ENCODE measurements around the gene CNDP2.

The CNDP2 gene

DNA sequence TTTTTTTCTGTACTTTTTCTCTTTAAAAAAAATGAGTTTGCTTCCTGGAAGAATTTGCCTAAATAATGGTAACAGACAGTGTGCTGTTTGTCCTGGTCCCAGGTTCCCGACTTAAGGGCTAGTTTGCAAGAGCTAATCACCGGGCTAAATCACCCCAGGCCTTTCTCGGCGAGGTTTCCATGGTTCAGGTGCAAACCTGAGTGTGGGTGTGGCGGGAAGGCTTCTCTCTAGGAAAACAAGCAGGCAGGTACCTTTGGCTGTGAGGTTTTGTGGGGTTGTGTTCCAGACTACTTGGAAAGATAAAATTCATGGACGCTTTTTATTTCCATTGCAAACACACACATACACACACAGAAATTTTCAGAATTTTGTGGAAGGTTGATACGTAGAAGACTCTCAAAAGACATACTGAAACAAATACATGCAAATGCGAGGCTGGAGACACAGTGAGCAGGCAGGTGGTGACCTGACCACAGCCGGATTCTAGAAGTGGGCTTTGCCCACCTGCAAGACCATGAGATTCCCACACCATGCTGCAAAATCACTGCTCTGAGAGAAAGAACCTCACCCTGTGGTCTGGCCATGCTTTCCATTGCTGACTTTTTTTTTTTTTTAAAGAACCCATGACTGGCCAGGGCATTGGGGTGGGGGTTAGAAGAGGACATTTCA is 39.0 kb downstream of the CNDP2 start:
- CTCF ChIA-PET = no interaction called here
- TF ChIP-seq, protein P1, sequence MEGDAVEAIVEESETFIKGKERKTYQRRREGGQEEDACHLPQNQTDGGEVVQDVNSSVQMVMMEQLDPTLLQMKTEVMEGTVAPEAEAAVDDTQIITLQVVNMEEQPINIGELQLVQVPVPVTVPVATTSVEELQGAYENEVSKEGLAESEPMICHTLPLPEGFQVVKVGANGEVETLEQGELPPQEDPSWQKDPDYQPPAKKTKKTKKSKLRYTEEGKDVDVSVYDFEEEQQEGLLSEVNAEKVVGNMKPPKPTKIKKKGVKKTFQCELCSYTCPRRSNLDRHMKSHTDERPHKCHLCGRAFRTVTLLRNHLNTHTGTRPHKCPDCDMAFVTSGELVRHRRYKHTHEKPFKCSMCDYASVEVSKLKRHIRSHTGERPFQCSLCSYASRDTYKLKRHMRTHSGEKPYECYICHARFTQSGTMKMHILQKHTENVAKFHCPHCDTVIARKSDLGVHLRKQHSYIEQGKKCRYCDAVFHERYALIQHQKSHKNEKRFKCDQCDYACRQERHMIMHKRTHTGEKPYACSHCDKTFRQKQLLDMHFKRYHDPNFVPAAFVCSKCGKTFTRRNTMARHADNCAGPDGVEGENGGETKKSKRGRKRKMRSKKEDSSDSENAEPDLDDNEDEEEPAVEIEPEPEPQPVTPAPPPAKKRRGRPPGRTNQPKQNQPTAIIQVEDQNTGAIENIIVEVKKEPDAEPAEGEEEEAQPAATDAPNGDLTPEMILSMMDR (IDR thresholded peaks at IDR 0.05; ENCODE audit: control extremely low read depth, extremely low read depth, low read depth, missing control alignments) = no peak
- no peak for DNase-seq (ENCODE audit: extremely low spot score)
- POLR2A ChIA-PET = no interaction called here

DNA sequence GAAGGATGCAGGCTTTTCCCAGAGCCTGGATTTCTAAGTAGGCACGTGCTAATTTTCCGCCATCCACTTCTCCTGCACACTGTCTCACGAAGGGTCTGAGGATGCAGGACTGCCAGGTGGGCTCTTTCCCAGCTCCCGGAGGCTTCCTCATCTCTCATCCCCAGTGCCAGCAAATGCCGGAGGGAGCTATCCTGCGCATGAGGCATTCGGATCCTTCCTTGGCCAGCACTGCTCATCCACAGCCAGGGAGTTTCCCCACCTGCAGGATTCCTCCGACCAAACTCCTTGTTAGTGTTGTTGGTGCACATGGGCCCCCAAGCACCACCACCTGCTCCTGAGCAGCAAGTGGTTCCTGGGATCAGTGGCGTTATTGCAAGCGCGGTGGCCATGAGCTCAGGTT is 43.1 kb downstream of the CNDP2 start:
- no peak for DNase-seq (ENCODE audit: extremely low spot score)
- POLR2A ChIA-PET = no interaction called here
- CTCF ChIA-PET = interaction anchor here (1.4 to 1.7 kb wide), 2 partner anchors 9 to 12 kb away, joined by 3 to 5 read pairs; no protein-coding TSS in a partner anchor

DNA sequence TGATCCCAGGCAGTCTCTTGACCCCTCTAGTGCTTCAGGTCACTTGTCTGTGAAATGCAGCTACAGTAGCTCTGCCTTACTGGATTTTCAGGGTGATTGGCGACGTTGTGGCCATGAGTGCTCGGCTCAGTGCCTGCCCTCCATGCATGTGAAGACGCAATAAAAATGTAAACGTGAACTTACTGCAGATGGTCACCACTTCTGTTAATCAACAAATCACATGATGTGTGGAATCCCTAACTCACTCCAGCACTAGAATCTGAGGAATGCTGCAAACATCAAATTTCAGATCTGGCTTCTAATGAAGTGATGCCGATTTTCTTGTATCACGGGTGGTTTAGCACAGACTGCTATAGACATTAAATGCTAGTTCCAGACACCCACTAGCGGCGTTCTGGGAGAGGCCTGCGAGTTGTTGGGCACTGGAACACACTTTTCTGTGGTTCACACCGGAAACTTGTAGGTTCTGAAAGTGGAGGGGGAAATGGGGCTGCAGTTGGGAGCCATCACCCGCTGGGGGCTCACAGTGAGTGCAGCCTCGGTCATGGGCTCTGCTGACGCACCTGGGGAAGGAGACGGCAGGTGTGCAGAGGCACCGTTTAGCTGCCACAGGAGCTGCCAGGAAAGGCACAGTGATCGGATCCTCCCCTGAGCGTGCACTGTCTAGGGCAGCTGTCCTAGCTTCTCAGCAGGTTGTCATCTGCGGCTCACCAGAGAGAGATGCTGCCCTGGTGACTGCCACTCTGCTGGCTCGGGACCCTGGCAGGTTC is 44.7 kb downstream of the CNDP2 start:
- POLR2A ChIA-PET = no interaction called here

More for the DNA sequence above, 43.1 kb downstream of the CNDP2 start:
- TF ChIP-seq, protein P1 (IDR thresholded peaks at IDR 0.05; ENCODE audit: control extremely low read depth, extremely low read depth, low read depth, missing control alignments) = no peak

DNA sequence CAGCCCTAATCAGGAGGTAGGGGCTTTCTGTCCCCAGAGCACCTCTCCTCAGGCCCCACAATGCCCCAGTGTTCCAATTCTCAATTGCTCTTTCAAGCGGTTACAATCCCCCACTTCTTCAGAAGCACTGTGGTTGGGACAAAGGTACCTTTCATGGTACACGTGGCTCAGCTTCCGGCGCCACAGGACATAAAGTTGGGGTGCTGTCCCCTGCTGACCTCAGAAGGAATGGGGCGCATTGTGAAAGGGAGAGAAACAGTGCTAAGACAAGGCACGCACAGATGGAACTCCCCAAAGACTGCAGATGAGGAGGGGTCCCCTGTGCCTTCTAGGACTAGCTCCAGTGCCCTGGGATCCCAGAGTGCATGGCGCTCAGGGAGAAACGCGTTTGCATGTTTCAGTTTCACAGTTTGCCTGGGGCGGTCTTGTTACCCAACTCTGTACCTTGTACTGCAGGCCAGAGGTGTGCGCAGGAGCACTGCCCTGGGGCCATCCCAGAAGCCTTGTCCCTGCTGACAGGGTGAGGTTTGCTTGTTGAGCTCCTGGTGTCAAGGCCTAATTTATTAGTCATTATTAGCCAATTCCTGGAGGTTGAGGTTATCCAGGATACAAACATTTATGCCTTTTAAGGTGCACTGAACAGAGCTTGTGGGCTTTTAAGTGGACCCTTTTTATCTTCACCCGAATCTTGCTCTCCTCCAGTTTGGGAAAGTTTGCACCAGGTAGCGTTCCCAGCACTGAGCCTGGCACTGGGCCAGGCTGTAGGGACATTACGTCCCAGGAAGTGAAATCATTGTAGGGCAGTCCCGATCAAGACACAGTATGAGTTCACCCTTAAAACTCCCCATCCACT is 45.8 kb downstream of the CNDP2 start:
- CTCF ChIA-PET = interaction anchor here (0.9 to 2.2 kb wide), 2 partner anchors 10 to 56 kb away, joined by 3 to 12 read pairs; partner anchors contain the start of gene ZNF407
- POLR2A ChIA-PET = no interaction called here
- DNase-seq (ENCODE audit: extremely low spot score) = no peak
- TF ChIP-seq, protein P1 (IDR thresholded peaks at IDR 0.05; ENCODE audit: control extremely low read depth, extremely low read depth, low read depth, missing control alignments) = no peak

More for the DNA sequence above, 44.7 kb downstream of the CNDP2 start:
- TF ChIP-seq, protein P1 (IDR thresholded peaks at IDR 0.05; ENCODE audit: control extremely low read depth, extremely low read depth, low read depth, missing control alignments) = no peak
- DNase-seq (ENCODE audit: extremely low spot score) = no peak
- CTCF ChIA-PET = interaction anchor here (0.9 to 2.2 kb wide), 3 partner anchors 10 to 57 kb away, joined by 3 to 12 read pairs (median 3); partner anchors contain the start of gene ZNF407

DNA sequence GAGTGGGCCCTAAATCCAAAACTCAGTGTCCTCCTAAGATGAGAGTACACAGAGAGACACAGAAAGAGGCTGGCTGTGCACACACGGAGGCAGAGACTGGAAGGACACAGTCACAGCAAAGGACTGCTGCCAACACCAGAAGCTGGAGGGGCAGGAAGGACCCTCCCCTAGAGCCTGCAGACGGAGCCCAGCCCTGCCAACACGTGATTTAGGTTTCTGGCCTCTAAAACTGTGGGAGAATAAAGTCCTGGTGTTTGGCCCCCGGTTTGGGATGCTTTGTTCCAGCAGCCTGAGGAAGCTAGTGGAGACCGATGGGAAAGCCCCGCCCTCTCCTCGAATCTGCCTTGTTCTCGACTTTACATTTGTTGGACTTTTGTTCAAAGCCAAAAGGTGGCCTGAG is 48.7 kb downstream of the CNDP2 start:
- POLR2A ChIA-PET = interaction anchor here (1.0 kb wide), 1 partner anchor 49 kb away, joined by 3 read pairs; the partner anchor contains the start of gene CNDP2

More for the DNA sequence above, 48.7 kb downstream of the CNDP2 start:
- no peak for DNase-seq (ENCODE audit: extremely low spot score)
- CTCF ChIA-PET = no interaction called here
- TF ChIP-seq, protein P1 (IDR thresholded peaks at IDR 0.05; ENCODE audit: control extremely low read depth, extremely low read depth, low read depth, missing control alignments) = no peak
